ENCODE results near the gene TENM4.
A peak's percentile ranks its signal among the peaks of the same experiment; 100 is the strongest.

TENM4 gene

DNA sequence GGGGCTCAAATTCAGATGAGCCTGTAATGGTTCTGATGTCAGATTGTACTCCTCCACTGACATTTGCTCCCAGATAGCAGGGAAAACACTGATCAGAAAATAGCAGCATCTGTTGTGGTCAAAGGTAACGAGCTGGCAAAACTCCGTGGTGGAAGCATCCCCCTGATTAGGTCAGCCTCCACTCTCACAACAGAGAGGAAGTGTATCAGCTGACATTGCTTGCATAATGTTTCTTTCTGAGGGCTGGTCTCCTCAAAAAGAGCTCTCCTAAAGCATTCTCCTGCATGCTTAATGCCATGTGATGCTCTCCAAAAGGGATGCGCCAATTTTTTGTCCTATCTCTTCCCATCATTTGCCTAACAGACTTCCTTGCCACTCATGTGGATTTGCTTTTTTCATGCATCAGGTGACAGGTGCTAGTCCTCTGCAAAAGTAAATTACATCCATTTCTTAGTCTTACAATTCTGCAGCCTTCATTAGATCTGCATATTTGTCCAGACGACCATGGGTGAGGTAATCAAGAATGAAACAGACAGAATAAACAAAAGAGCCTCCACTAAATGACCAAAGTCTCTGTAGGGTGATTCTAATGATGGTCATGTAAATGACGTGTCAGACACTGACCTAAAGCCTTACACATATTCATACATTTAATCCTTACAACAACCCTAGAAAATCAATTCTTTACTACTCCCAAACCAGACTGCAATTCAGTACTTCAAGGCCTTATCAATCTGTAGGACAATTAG lies 6.4 kb upstream of the TENM4 start:
- no peak for DNase-seq

DNA sequence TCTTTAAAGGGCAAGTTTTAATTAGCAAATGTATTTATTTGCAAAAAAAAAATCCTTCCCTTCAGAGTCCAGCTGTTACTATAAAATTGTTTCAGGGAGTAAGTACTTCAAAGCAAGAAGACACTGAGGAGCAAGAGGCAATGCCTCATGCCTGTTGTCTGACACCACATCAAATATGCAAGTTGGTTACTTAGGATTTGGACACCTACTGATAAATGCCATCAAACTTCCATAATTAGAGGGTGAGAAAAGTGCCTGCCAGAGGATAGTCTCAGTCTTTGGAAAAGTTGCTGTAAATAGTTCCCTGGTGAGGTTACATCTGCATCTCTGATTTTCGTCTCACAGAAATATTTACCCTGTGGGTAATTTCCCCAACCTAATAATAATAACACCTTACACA lies 4.1 kb upstream of the TENM4 start:
- no peak for DNase-seq

DNA sequence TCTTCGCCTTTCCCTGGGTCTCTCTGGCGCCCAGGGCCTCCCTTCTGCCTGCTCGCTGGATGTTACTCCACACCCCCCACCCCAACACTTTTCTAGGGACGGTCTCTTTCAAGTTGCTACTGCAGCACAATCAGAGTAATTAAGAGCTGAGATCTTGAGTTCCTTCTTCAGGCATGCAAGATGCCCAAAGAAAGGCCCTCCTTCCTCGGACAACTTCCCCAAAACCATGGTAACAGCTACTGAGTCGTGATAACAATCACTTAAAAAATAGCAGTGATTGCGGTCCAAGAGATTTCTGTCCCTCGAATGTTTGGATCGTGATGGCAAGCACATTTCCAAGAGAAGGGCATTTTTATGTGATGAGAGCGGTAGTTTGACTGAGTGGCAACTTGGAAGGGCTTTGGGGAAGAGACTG lies 638 bp upstream of the TENM4 start:
- no peak for DNase-seq

DNA sequence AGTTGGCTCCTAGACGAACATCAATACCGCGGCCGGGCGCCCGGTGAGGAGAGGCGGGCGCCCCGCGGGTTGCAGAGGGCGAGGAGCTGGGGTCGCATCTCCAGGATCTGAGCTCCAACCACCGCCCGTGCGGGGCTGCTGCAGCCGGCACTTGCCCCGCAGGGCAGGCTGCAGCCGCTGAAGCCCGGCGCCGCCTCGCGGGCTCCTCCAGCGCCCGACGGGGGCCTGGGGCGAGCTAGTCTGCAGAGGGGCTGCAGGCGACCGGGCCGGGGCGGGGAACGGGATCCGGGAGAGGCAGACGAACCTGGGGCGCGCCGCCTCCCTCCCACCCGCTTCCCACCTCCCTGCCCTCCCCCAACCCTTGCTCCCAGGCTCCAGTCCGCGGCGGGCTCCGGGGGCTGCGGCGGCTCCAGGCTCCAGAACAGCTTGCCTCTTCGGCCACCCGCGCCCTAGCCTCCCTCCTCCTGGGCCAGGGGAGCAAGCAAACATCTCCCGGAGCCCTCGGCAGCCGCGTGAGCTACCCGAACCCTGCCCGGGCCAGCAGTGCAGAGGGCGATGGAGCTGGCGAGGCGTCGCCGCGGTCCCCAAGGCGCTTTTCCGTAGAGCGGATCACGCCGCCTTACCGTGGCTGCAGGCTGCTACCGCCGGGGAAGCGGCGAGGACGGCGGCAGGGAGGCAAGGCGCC lies 802 bp downstream of the TENM4 start:
- DNase-seq = peak in 1 of 2 experiments; percentile 48

DNA sequence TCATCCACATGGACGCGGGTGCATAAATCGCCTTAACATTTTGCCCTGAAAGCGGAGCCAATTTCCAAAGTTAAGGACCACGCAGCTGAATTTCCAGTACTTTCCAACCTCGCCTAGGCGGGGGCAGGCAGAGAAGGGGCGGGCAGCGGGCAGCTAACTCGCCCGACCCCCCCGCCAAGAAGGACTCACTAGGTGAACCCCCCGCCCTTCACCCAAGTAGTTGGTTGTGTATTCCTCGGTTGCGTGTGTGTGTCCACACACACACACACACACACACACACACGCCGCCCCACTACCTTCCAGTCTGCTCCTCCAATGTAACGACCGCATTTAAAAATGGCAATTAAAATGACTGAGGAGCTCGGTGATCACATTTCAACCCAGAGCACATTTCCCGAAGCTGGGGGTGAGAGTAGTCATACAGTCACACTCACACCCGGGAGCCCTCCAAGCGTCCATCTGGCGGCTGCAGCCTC lies 1.4 kb downstream of the TENM4 start:
- peak in 1 of 2 experiments; percentile 40 for DNase-seq

DNA sequence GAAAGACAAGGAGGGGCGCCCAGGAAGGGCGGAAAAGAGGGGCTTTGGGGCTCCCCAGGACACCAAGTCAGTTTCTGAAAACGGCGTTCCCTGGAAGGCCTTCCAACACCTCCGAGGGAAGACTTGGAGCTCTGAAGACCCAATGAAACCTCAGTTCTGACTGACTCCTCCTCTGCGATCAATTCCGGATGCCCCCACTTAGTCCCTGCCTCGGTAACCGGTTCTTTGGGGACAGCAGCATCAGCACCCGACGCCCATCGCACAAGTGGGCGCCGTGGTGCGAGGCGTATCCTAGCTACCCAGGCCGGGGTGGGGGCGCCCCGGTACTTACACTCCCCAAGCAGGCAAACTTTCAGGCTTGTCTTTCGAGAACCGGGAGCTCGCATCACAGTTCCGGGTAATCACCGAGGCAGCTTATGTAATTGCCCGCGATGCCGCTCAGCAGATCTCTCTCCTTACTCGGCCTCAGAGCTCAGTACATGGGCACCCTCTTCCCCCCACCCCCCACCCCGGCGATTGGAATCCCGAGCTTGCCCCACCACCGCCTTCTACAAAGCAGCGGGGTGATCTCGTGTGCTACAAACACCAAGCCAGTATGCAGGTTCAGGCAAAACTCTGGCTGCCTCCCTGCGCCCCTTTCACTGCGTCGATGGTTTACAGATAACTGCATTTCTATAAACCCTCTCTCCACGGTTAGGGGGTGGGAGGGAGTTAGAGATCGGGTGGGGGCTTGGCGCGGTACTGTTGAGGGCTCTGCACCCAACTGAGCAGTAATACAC lies 2.0 kb downstream of the TENM4 start:
- no peak for DNase-seq

DNA sequence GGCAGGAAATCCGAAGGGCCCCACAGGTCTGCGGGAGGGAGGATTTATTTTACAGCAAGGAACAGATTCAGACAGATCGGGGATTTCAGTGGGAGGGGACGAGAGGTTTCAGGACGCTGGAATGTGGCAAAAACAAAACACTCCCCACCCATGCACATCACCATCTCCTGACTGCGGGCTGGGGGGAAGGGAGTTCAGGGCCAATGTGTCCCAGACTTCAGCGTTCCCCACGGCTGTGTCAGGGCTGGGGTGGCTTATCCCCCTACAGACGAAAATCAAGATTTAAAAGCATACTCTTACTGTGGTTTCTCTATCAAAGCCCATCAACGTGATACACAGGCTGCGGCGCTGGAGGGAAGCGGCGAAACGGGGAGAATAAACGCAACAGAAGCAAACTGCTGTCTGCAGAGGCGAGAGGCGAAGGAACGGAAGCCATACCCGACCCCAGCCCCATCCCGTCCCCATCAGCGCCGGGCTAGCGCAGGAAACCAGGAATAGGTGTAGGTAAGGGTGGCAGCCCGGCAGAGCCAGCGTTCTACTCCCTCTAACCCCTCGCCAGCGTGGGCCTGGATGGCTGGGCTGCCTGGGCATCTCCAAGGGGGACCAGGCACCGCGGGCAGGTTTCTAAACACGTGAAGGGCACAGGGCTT lies 2.7 kb downstream of the TENM4 start:
- DNase-seq = peak in 1 of 2 experiments; percentile 11

DNA sequence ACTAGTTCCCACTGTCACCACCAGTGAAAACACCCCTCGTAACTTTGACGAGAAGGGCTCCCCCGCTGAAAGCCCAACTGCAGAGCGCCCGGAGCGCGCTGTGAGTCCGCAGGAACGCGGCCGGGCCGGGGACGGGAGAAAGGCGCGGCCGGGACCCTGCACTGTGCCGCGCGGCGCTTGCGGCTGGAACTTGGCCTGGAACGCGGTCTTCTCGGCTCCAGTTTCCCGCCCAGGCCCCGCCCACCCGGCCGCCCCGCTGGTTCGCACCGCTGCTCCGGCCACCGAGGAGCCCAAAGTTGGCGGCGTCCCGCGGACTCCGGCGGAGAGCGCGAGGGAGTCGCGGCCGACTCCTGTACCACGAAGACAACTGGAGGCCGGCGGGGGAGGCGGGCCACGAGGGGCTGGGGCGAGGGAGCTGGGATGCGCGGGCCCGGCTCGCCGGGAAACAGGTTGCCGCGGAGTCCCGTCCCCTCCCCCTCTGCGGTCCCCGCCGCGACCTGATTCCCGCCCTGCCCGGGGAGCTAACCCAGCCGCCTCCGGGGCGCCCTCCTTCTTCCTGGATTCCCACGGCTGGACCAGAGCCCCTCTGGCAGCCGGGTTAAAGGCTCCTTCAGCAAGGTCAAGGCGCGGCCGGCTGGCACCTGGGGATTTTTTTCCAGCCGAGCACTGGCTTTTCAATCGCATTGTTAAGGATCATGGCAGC lies 3.4 kb downstream of the TENM4 start:
- no peak for DNase-seq

DNA sequence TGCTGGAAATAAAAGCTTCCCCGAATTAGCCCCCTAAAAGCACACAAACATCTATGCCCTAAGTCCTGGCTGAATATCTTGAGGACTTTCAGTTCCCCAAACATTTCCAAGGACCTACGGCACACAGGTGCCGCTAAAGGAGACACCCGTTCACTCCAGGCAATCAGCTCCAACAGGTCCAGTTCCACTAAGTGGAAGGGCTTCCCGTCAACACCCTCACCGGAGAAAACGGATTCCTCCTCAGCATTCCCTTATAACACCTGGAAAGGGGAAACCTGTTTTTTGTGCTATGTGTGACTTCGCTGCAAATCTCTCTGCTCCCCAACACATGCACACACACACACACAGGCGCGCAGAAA lies 3.9 kb downstream of the TENM4 start:
- no peak for DNase-seq

DNA sequence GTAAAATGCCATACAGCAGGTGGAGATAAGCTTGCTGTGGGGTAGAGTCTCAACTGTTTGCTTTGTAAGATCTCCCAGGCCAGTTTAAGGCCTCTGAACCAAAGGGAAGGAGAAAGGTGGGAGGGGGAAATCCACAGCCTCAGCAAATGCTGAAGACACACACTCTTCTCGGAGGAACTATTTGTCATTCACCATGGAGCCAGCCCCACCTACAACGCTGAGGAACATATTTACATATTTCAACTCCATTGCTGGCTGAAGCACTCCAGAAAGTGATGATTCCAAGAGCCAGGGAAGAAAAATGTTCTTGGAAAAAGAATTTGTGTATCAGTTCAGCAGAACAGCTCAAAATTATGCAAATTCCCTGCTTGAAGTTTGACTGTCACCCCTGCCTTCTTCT lies 6.5 kb downstream of the TENM4 start:
- no peak for DNase-seq

DNA sequence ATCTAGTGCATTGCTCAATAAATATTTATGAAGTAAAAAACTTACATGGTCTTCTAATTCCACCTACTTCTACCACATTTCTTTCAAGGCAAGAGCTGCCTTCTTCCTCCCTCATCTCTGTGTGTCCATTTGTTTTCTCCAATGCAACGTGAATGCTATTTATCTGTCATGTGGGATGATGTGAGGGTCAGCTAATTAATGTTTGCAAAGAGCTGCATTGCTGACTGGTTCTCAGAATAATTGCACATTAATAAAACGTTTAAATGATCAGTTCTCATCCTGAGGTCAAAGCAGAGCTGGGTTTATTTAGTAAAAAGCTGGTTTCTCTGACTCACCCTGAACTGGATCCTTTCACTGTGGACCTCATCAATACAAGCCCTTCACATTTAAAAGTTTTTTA lies 8.7 kb downstream of the TENM4 start:
- DNase-seq = no peak

DNA sequence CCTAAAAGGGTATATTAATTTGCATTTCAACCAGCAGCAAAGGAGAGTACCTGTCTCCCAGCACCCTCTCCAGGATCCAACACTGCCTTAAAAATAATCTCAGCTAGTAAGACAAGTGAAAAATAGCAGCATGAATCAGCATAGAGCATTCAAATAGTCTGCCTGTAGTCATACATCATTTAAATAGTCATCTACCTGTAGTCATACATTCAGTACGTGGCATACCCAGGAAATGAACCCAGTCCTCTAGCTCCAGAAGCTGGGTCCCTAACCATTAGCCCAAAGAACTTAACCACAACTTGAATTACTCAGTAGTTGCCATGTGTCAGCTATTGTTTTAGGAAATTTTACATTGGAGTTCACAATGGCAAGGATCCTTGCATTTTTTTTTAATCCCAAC lies 9.3 kb downstream of the TENM4 start:
- DNase-seq = no peak

DNA sequence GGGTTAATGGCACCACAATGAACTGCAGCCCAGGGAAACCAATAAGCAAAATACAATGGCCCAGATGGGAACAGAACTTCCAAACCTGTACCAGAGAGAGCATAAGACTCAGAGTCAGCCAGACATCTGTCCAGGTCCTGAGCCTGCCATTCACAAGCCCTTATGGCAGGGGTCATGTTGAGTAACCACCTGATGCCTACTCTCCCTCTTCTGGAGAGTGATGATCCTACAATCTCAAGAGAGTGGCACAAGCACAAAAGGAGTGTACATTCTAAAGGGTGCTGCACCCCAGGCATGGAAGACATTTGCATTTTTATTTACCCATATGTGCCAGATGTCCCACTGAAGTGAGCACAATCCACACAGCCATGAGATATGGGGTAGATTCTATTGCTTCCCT lies 10.6 kb downstream of the TENM4 start:
- no peak for DNase-seq

DNA sequence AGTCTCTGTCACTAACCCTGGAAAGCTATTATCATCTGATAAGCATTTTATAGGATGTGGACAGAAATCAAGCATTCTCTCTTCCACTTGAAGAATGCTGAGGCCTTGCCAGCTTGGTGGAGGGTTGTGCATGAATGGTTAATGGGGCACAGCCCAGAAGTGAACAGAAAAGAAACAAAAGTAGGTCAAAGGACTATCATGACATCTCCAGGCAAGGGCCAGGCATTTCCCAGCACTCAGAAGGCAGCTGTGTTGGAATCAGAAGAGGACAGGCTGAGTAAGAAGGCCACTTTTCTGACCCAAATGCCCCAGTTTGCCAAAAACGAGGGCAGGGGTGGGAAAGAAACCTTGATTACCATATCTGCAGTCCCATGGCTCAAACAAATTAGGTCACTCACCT lies 12.4 kb downstream of the TENM4 start:
- DNase-seq = no peak

DNA sequence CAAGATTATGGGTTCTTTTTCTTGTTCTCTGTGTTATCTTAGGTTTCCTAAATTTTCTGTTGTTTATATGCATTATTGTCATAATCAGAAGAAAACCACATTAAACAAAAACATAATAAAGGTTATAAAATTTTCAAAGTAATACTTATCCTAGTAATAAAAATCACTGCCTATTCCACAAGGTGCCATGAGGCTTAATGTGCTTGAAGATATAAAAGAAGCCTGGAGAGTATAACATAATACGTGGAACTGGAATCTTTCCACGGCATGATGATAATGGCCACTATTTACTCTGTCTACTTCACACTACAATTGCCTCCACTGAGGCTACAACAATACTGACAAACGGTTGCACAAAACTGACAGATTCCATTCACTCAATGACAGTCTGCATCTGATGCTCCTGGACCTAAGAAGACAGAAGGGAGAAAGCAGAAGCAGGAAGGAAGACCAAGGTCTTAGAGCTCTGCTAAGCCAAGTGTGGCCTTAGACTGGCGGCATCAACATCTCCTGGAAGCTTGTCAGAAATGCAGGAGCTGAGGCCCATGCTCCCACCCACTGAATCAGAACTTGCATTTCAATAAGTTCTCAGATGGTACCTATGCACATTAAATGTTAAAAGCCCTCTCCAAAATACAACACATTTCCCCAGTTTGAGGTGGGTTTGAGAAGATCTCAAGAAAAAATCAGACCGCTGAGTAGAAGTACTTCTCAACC lies 13.1 kb downstream of the TENM4 start:
- DNase-seq = no peak

DNA sequence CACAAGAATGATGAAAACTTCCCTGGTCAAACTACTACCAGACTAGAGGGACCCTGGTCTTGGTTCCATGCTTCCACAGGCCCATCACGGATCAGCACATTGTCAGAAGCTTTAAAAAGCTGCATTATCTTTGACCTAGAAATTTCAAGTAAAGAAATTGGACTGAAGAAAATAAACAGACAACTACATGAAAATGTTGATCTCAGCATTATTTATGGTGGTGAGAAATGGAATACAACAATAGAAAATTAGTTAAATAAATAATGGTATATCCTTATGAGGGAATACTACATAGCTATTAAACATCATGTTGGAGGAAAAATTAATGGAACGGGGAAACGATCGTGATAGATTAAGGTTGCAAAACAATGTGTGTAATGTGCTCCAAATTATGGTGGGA lies 13.7 kb downstream of the TENM4 start:
- DNase-seq = no peak

DNA sequence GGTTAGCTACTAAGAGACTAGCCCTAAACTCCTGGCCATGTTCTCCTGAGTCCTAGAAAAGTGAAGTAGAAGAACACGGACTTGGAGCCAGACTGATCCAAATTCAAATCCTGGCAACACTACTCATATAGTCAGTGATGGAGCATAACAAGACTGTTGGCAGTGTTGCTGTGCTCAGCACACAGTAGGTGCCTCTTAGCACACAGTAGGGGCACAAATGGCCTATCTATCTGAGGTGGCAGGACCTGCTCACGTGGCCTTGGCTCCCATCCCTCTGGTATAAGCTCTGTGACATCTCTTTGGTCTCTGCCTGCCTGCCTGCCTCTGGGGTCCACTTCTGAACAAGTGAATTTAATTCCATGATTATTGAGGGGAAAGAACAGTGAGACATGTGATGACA lies 15.4 kb downstream of the TENM4 start:
- no peak for DNase-seq

DNA sequence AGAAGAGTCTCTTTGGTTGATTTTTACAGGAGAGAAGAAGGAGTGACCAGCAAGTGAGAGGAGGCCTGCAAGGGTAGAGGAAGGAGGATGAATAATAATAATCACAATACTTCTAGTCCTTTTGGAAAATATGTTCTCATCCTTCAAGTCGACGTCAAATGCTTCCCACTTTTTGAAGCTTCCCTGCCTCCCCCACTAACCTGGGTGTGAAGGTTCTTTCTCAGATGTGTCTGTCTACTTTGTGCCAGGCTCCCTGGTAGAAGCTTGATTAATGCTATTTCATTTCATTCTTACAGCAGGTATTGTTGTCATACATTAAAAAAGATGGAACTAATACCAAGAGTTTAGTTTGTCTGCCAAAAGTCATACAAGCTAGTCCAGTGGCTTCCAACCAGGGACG lies 17.1 kb downstream of the TENM4 start:
- DNase-seq = no peak

DNA sequence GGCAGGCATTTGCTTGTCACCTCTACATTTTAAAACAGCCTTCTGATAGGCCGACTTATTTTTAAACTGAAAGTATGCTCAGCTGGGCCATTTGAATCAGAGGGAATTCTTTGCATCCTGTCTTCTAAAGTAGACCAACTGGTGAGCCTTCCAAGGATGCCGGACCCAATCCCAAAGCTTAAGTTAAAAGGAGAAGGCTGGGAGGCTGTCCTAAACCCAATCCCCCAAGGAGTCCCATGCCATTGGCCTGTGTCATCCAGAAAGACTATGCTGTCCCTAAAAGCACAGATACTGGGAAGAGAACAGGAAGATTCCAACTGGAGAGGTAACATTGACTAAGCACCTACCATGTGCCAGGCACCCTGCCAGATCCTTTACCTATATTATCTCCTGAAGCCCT lies 18.0 kb downstream of the TENM4 start:
- no peak for DNase-seq

DNA sequence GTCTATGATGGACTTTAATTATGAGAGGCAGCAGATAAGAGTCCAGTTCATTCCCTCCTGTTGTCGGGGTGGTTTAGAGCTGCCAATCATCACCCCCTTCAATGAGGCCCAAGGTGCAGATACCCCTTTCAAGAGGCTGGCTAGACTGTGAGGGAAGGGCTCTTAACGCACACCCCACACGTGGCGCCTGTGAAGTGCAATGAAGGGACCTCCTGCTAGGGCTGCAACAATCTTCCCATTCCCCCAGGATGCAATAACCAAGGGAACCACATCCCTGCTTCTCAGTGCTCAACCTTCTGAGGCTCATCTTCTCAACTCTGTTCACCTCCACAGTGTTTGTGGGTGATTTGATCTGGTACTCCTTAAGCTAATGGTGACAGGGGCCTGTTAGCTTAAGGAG lies 19.0 kb downstream of the TENM4 start:
- peak in 1 of 2 experiments; percentile 30 for DNase-seq

DNA sequence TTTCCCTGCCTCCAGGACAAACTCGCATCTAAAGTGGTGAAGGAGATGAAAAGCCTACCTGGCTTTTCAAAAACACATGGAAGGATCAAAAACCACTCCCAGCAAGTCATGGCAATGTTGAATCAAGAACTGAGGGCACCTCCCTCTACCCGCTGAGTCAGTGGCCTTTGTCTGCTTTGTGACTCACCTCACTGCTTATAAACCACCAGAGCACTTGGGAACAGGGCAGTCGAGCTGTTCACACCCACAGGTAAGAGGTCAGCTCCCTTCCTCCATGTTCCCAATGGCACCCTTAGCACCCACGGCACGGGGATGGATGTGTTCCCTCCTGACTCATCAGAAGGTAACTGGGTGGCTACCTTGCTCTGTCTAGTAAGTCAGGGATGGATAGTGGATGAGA lies 21.7 kb downstream of the TENM4 start:
- DNase-seq = no peak

DNA sequence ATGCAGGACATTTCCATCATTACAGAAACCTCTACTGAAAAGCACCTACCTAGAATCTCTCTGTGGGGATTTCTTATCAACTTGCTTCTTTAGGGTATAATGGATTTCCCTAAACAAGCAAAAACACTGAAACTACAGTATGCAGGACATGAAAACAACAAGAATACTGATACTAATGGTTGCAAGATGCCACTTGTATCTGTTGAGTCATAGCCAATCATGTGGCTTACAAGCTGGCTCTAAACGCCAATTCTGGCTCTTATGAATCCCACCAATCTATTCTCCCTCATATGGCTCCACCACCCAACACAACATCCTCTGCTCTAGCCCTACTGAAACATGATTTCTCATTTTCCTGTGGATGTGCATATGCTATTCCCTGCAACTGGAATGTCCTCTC lies 22.6 kb downstream of the TENM4 start:
- no peak for DNase-seq

All from NCI-H187 (cell line).